Measurements from ENCODE around the gene HTR3D.
"Not testable (repeated sequence)": the region's sequence is repeated elsewhere in the genome, so short reads cannot be mapped to it uniquely, and the experiment has no call there.

Gene HTR3D

DNA sequence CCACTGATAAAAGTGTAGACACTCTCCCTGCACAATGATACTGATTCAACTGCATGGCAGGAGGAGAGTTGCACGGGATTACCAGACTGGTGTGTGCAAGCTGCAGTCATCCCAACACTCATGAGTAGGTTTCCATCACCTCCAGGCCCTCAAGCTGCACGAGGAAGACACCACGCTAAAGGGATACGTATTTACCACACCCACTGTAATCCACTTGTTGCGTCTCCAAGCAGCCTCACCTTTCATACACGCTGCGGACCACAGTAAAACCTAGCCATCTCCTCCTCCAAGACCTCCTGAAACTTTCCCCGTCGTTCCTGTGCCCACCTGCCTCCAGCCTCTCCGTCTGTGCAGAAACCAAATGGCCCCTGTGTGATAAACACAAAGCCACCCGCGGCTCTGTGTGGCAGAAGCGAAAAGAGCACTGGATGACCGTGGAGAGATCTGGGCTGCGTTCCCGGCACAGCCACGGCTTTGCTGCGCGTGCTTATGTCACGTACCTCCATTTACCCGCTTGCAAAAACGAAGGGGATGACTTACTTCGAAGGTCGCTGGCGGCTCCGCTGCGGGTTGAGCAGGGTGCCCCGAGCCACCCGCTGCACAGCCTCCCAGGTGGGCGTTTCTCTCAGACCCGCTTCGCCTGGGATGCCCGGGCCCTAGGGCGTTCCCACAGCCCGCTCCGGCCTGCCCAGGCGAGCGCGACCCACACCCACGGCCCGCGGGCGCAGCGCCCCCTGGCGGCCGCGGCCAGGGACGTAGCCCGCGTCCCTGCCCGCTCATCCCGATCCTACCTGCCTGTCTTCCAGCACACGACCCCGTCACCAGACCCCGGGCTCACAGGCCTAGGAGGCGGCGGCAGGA is 14.5 kb upstream of the HTR3D start:
- DNase-seq, result peak; percentile 40 to 52

DNA sequence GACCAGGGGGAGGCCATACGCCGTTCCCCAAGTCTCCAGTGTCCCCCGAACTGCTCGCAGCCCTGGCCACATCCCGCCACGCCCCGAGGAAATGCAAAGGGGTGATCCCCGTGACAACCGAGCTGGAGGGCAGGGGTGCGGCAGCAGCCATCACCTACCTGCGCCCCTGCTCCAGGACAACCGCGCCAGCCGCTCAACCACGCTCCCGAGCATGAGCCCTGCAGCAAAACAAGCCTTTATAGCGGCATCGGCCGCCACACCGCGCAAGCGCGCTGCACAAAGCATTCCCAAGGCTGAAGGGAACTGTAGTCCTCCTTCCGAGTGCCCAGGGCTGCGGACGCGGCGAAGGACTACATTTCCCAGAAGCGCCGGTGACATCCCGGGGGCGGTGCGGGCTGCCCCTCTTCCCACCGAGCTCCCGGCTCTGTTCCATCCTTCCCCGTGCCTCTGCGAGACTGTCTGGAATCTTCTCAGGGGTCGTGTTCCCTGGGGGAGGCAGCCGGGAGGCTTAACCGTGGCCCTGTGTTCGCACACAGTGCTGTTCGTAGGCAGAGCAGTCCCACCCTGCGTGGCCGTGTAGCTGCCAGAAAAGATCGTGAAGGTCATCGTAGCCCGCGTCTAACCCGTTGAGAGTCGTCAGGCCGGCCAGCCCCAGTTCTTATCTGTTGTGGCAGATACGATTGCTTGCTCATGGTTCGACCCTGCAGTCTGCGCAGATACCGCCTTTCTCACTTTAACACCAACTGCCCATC is 13.7 kb upstream of the HTR3D start, which contains the start of gene ABCC5:
TSS of gene ABCC5 (minus strand) at position 213 of the 752 bp plus-strand sequence. CDS start 3,492 bp downstream, outside the sequence.
- DNase-seq, result peak; percentile 72 to 75

DNA sequence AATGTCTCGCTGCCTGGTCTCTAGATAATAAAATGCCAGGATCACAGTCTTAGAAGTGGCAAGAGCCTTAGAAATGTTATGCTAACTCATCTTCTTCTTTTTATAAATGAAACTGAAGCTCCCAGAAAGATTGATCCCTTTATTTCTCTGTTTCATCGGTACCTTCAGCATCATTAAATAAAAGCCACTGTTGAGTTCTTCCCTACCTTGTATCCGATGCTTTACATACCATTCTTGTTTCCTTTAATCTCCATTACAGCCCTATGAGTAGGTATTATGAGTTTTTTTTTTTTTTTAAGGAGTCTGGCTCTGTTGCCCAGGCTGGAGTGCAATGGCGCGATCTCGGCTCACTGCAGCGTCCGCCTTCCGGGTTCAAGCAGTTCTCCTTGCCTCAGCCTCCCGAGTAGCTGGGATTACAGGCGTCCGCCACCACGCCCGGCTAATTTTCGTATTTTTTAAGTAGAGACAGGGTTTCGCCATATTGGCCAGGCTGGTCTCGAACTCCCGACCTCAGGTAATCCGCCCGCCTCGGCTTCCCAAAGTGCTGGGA is 13.0 kb upstream of the HTR3D start:
- no peak for DNase-seq

DNA sequence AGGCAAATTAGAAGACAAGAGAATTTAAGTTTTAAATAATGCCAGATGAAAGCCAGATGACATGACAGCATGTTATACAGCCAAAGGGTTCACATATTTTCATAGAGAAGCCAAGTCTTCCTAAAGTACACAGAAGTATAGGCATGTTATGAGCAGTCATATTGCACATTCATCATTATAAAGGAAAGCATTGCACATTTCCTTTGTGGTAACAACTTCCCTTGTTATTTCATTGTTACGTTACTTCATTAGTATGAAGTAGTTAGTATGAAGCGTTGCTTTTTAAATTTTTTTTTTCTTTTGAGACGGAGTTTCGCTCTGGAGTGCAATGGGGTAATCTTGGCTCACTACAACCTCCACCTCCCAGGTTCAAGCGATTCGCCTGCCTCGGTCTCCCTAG is 9.2 kb upstream of the HTR3D start:
- no peak for DNase-seq

DNA sequence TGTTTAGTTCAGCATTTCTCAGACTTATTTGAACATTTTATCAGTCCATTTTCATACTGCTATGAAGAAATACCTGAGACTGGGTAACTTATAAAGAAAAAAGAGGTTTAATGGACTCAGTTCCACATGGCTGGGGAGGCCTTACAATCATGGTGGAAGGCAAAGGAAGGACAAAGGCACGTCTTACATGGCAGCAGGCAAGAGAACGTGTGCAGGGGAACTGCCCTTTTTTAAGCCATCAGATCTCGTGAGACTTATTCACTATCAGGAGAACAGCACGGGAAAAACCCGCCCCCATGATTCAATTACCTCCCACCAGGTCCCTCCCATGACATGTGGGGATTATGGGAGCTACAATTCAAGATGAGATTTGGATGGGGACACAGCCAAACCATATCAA is 6.3 kb upstream of the HTR3D start:
- DNase-seq, result not testable (repeated sequence)

DNA sequence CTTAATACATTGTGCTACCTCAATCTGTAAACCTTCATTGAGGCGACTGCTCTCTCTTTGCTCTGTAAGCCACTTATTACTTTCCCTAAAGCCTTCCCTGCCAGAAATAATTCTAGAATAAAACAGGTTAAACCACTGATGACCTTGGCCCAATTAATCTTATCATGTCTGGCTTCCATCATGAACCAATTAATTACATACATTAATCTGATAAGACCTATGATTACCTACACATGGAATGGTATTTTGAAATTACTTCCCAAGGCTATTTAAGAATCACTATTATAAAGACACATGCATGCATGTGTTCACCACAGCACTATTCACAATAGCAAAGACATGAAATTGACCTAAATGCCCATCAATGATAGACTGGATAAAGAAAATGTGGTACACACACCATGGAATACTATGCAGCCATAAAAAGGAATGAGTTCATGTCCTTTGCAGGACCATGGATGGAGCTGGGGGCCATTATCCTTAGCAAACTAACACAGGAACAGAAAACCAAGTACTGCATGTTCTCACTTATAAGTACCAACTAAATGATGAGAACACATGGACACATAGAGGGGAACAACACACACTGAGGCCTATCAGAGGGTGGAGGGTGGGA is 3.2 kb upstream of the HTR3D start:
- DNase-seq, result not testable (repeated sequence)

DNA sequence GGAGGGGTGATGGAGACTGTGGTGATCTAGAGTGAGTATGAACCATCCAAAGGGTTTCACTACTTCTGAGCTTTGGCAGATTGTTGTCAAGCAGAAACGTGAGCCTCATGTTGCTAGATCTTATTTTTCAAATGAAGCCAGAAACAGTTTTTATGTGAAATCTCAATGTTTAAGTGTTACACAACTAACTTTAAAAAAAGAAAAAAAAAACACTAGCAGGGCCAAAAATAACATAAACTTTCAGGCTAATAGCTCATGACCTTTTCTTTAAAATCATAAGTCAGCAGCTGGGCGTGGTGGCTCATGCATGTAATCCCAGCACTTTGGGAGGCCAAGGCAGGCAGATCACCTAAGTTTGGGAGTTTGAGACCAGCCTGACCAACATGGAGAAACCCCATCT is 2.1 kb upstream of the HTR3D start:
- DNase-seq, result no peak

DNA sequence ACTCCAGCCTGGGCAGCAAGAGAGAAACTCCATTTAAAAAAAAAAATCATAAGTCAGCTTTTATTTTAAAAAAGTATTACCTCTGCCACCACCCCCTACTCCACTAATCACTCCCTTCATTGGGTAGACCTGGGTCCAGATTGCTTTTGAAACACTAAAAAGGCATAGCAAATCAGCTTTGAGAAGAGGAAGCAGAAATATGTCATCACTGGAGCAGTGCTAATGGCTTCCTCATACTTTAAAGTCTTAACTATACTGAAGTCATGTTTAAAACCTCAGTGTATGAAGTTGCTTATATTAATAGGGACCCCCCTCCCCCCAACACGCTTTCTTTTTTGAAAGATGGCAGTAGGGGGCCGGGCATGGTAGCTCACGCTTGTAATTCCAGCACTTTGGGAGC is 1.0 kb upstream of the HTR3D start:
- no peak for DNase-seq

DNA sequence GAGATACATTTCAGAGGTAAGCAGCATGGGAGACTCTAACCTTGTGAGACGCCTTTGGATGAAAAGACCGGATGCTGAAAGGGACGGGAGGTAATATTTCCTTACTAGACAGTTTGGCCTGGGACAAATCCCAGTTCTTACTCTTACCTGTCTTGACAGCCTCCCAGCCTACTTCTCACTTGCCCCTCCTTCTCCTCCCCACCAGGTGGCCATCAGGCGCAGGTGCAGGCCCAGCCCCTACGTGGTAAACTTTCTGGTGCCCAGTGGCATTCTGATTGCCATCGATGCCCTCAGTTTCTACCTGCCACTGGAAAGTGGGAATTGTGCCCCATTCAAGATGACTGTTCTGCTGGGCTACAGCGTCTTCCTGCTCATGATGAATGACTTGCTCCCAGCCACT is 6.3 kb downstream of the HTR3D start:
- DNase-seq, result no peak

DNA sequence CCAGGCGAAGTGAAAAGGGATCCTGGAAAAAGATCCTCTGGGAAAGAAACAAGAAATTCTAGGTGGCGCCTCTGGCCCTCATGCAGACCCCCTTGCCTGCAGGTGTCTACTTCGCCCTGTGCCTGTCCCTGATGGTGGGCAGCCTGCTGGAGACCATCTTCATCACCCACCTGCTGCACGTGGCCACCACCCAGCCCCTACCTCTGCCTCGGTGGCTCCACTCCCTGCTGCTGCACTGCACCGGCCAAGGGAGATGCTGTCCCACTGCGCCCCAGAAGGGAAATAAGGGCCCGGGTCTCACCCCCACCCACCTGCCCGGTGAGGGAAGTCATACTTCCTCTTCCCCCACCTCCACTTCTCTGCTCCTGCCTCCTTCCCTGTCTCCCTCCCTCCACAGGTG is 6.8 kb downstream of the HTR3D start:
- DNase-seq, result not testable (repeated sequence)

DNA sequence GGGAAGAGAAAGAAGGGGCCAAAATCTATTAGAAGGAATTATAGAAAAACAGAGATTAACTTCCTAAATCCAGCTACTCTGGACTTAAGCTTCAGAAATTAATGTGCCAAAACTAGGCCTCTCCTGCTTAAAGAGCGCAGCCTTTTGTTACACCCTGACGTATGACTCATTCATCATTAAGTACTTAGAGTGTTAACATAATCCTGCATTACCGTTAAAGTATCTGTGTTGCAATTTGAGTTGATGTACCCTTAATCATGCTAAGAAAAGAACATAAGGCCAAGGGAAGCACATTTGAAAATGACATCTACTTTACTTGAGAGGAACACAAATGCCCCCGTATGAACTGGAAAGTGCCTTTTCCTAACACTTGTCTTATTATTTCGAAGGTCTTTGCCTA is 7.9 kb downstream of the HTR3D start:
- DNase-seq, result no peak

DNA sequence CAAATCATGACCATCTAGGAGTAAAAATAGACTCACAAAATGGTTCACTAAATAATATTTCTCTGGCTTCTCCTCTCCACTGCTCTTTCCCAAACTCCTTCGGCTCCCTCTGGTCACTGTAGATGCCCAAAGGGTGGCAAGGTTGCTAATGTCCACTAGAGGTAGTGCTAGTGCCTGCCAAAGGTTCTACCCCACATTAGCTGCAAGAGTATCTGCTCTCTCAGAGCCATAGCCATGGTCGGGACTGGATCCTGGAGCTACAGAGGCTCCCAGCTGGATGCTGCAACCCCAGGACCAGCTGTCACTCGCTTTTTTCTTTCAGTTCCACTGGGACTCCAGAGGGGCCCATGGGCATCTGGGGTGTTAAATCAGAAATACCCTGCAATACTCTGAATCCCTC is 8.5 kb downstream of the HTR3D start:
- no peak for DNase-seq

DNA sequence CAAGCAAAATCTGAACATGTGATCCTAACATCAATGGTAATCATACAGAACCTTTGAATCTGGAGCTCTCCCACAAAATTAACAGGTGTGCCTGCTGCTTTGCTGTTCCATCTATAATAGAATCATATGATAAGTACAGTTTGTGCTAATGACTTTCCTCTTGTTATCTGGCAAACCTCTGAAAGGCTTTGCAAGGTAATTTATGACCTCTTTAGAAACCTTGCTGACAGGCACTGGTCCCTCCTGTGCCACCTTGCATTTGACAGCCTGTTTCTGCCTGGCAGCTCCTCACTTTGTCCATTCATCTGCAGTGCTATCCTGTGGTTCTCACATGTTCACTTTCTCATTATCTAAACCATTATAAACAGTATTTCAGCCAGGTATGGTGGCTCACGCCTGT is 11.1 kb downstream of the HTR3D start:
- no peak for DNase-seq

DNA sequence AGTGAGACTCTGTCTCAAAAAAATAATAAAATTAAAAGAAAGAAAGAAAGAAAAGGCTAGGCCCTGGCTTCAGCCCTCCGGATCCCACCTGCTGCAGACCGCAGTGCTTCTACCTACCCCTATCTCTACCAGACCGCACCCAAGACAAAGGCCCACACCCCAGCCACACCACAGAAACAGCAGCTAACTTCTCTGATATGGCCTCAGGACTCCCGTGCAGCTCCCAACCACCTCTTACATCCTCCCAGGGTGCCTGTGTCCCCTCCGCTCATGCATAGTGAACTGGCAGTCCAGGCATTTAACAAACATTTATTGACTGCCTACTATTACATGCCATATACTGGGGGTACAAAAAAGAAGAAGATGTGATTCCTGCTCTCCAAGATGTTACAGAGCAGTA is 14.5 kb downstream of the HTR3D start:
- no peak for DNase-seq

DNA sequence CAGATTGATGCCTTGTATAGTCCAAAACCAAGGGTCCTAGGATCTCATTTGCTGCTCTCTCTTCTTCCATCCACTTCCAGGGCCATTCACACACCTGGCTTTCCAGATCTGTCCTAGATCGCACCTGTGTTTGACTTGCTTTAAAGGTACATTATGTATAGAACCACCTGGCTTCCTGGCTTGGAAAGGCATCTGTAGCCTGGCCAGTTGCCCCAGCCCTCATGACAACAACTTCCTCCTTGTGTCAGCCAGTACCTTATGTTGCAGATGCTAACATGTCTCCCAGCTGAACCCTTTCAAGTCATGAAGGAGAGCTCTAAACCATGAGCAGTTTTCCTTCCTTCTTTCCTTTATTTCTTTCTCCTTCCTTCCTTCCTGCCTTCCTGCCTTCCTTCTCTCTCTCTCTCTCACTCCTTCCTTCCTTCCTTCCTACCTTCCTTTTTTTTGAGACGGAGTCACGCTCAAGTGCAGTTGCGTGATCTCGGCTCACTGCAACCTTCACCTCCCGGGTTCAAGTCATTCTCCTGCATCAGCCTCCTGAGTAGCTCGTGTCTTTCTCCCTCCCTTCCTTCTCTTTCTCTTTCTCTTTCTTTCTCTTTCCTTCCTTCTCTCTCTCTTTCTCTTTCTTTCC is 18.8 kb downstream of the HTR3D start:
- no peak for DNase-seq

DNA sequence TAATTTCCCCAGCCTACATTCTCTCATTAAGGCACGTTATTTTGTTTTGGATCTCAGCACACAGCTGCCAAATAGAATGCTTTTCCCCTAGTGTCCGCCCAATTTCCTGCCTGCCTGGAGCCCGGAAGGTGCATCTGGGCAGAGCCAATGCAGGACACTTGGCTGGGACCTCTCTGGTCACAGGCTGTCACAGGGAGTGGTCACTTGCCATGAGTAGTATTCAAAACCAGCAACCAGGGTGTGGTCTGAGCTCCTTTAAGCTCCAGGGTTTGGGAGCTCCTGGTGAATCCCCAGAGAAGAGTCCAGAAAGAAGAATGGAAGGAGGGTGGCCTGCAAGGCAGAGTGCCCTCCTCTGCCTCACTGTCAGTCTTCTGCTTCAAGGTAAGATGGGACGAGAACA is 21.2 kb downstream of the HTR3D start, which contains the start of gene HTR3C:
TSS of gene HTR3C (plus strand) at position 281 of the 400 bp plus-strand sequence. CDS start at position 315, 34 bp downstream.
- DNase-seq, result no peak

DNA sequence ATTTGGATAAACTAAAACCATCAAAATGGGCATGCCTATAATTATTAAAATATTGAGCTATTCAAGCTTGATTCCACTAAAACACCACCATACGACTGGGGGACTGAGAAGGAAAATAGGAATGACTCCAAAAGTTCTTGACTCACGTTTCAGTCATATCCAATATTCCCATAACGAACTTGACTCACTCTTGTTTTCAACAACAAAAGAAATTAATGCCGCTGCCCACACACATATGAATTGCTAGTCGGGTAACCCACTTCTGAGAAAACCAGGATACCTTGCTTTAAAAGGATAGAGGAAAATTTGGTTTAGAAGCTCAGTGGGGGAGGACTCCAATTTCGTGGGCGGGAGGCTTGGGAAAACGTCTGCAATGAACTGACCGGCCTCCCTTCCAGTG is 26.5 kb downstream of the HTR3D start:
- DNase-seq, result no peak

DNA sequence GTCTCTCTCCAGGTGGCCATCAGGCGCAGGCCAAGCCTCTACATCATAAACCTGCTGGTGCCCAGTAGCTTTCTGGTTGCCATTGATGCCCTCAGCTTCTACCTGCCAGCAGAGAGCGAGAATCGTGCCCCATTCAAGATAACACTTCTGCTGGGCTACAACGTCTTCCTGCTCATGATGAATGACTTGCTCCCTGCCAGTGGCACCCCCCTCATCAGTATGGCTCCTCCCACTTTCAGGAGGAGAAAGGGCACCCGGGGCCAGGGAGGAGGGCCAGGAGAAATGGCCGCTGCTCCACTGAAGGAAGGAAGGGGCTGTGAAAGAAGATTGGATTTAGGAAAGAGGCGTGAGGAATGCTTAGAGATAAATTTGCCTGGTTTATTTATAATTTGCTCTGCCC is 27.9 kb downstream of the HTR3D start:
- no peak for DNase-seq

DNA sequence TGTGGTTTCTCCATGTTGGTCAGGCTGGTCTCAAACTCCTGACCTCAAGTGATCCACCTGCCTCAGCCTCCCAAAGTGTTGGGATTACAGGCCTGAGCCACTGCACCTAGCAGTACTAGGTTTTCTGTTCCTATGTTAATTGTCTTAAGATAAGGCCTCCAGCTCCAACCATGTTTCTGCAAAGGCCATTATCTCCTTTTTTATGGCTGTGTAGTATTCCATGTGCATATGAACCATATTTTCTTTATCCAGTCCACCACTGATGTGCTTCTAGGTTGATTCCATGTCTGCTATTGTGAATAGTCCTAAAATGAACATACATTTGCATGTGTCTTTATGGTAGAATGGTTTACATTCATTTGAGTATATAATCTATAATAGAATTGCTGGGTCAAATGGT is 31.1 kb downstream of the HTR3D start:
- no peak for DNase-seq

DNA sequence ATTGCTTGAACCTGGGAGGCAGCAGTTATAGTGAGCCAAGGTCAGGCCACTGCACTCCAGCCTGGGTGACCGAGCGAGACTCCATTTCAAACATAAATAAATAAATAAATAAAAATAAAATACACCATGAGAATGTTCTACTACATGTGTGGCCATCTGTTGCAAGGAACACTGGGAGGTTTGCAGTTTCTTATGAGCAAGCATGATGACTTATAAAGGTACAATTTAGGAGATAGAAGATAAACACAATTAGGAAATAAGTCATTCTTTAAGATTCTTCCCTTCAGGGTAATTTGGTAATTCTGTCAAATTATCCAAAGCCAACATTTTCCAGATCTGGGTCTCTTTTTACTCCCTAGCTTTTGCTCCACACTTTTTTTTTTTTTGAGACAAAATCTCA is 34.7 kb downstream of the HTR3D start:
- DNase-seq, result no peak

DNA sequence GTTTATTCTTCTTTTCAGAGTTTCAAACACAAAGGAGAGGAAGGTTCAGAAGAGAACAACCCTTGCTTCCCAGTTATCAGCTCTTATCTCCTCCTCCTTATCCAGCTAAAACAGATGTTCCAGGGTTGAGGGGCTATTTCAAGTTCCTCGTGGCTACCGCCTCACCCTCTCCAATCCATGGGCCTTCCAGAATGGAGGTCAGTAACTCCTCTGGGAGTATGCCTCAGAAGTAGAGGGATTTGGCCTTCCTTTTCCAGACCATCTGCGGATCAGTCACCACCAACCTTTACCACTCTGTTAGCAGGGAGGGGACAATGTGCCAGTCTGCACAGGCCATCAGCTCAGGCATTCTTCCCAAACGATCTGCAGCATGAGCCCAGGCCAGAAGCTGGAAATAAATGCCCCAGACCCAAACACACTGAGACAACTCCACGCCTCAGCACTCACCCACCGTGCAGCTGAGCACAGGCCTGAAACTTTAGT is 36.1 kb downstream of the HTR3D start:
- DNase-seq, result no peak

DNA sequence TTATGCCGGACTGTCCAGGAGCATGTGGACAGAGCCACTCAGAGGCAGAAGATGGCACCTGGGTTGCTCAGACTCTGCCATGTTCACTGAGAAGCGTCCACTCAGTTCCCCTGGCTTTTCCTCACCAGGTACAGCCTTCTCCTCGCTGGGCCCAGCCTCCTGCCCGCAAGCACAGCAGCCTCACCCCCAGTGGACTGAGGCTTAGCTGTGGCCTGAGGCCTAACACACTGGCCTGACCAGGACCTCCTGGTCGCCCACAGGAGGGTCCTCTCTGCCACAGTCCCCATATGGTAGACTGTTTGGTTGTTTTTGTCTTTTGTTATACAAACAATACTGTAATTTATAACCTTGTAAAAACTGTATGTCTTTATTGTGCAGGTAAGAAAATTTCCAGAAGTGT is 36.8 kb downstream of the HTR3D start:
- no peak for DNase-seq

DNA sequence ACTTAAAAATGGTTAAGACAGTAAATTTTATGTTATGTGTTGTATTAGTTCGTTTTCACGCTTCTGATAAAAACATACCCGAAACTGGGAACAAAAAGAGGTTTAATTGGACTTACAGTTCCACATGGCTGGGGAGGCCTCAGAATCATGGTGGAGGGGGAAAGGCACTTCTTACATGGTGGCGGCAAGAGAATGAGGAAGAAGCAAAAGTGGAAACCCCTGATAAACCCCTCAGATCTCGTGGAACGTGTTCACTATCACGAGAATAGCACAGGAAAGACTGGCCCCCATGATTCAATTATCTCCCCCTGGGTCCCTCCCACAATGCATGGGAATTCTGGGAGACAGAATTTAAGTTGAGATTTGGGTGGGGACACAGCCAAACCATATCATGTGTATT is 39.6 kb downstream of the HTR3D start:
- not testable (repeated sequence) for DNase-seq

Data from stimulated activated CD4-positive, alpha-beta T cell treated with anti-CD3 and anti-CD28 coated beads, Interleukin-2, amount 100 ng/mL, for 48 hours (primary cell).